NCI-H2029 (cell line): ENCODE measurements around the gene GLRX5.
A peak's percentile ranks its signal among the peaks of the same experiment; 100 is the strongest.
"Not testable (repeated sequence)": the region's sequence is repeated elsewhere in the genome, so short reads cannot be mapped to it uniquely, and the experiment has no call there.

Experiments used
- DNase-seq: peaks from one replicate; lab custom pipeline; 2025; lab: John Stamatoyannopoulos, UW

Gene GLRX5

GRCh38 chr14:95499354-95499750 is 35.5 kb upstream of the GLRX5 start:
- no peak for DNase-seq

GRCh38 chr14:95500201-95500681 is 34.6 kb upstream of the GLRX5 start:
- no peak for DNase-seq

- no peak for DNase-seq
Measured at GRCh38 chr14:95500772-95501401, 34.0 kb upstream of the GLRX5 start.

- no peak for DNase-seq
Measured at GRCh38 chr14:95502381-95502950, 32.4 kb upstream of the GLRX5 start.

- DNase-seq = no peak
Measured at GRCh38 chr14:95503365-95504134, 31.3 kb upstream of the GLRX5 start.

- DNase-seq = no peak
Measured at GRCh38 chr14:95504135-95505029, 30.5 kb upstream of the GLRX5 start.

- DNase-seq = no peak
Measured at GRCh38 chr14:95505030-95505589, 29.7 kb upstream of the GLRX5 start.

- no peak for DNase-seq
Measured at GRCh38 chr14:95507174-95507573, 27.7 kb upstream of the GLRX5 start.

GRCh38 chr14:95507701-95508103 is 27.1 kb upstream of the GLRX5 start:
- no peak for DNase-seq

GRCh38 chr14:95508377-95508776 is 26.5 kb upstream of the GLRX5 start:
- DNase-seq = no peak

GRCh38 chr14:95509495-95509894 is 25.4 kb upstream of the GLRX5 start:
- DNase-seq = no peak

- DNase-seq = not testable (repeated sequence)
Measured at GRCh38 chr14:95510344-95510743, 24.5 kb upstream of the GLRX5 start.

GRCh38 chr14:95510804-95511203 is 24.0 kb upstream of the GLRX5 start:
- DNase-seq = no peak

GRCh38 chr14:95511687-95512086 is 23.2 kb upstream of the GLRX5 start:
- DNase-seq = no peak

GRCh38 chr14:95513291-95513690 is 21.6 kb upstream of the GLRX5 start:
- no peak for DNase-seq

GRCh38 chr14:95514131-95515079 is 20.4 kb upstream of the GLRX5 start:
- peak; percentile 40 for DNase-seq

GRCh38 chr14:95515080-95515489 is 19.8 kb upstream of the GLRX5 start:
- DNase-seq = no peak

- no peak for DNase-seq
Measured at GRCh38 chr14:95515596-95516552, 19.0 kb upstream of the GLRX5 start.

- DNase-seq = no peak
Measured at GRCh38 chr14:95516554-95517181, 18.2 kb upstream of the GLRX5 start, which contains the start of gene SYNE3. Gene SYNE3 (minus strand): TSS chr14:95516650. CDS start chr14:95475821, 40,829 bp downstream.
